IMR-90 (cell line): ENCODE results near the gene LTBP1. TPM values are rescaled to one million over a fixed set of nuclear protein-coding genes. Genes with fewer than 3 reads are reported as not detected.
A peak's percentile ranks its signal among the peaks of the same experiment; 100 is the strongest.

Source experiments
- ATAC-seq: fragments of 200-7000 bp; cut with Tn5 transposase; 2 replicates; pipeline ENCODE4 v1.9.1; 2020; ENCODE audit warnings: low read depth, mild to moderate bottlenecking, moderate library complexity
- BruUV-seq: library from RNA; stranded (reverse); fragments of 400-500 nt; replicated peaks from 2 replicates; lab custom pipeline; 2021; lab: Mats Ljungman, UMichigan
- CTCF ChIA-PET: fragments of 300-600 bp; formaldehyde crosslinking; extraction: SDS; loops from one replicate; lab custom pipeline; 2021; ENCODE audit warnings: antibody characterized with exemption; lab: Yijun Ruan, JAX
- POLR2A ChIA-PET: fragments of 300-600 bp; sonication (Branson Sonifier 250); formaldehyde crosslinking; loops from one replicate; lab custom pipeline; 2022; ENCODE audit warnings: antibody characterized with exemption; ENCODE audit not compliant: unreplicated experiment; lab: Charles Lee
- DNase-seq: peaks from one replicate; pipeline ENCODE4 v3.0.0; 2013
- H2AFZ ChIP-seq: replicated peaks from 2 replicates; pipeline ENCODE3; 2013; ENCODE audit warnings: low read length, mild to moderate bottlenecking; ENCODE audit not compliant: poor library complexity
- H2AK5ac ChIP-seq: 2 replicates; pipeline ENCODE4 v1.6.1; 2013; ENCODE audit warnings: low read depth, low read length, inconsistent platforms
- H2AK9ac ChIP-seq: replicated peaks from 2 replicates; pipeline ENCODE3; 2013; ENCODE audit warnings: mild to moderate bottlenecking, low read depth, low read length, moderate library complexity; ENCODE audit not compliant: poor library complexity
- H2BK120ac ChIP-seq: 2 replicates; pipeline ENCODE4 v1.6.1; 2013; ENCODE audit warnings: low read depth, low read length, inconsistent platforms
- H2BK15ac ChIP-seq: 3 replicates; pipeline ENCODE4 v1.6.1; 2013; ENCODE audit warnings: low read depth, low read length, inconsistent platforms
- H2BK20ac ChIP-seq: 2 replicates; pipeline ENCODE4 v1.6.1; 2013; ENCODE audit warnings: low read depth, mild to moderate bottlenecking, inconsistent platforms, low read length, moderate library complexity
- H2BK5ac ChIP-seq: 2 replicates; pipeline ENCODE4 v1.6.1; 2013; ENCODE audit warnings: mild to moderate bottlenecking, low read depth, low read length, inconsistent platforms; ENCODE audit not compliant: poor library complexity, severe bottlenecking
- H3K14ac ChIP-seq: replicated peaks from 2 replicates; pipeline ENCODE4 v1.6.1; 2013; ENCODE audit warnings: low read depth, low read length, inconsistent platforms
- H3K18ac ChIP-seq: 2 replicates; pipeline ENCODE4 v1.6.1; 2013; ENCODE audit warnings: low read depth, low read length, control low read depth
- H3K23ac ChIP-seq: 2 replicates; pipeline ENCODE4 v1.6.1; 2013; ENCODE audit warnings: low read depth, low read length, inconsistent platforms
- H3K27ac ChIP-seq: 2 replicates; pipeline ENCODE4 v1.5.1; 2013; ENCODE audit warnings: mild to moderate bottlenecking, control low read depth, low read length; ENCODE audit not compliant: insufficient read depth
- H3K27me3 ChIP-seq: 2 replicates; pipeline ENCODE4 v1.6.1; 2013; ENCODE audit warnings: low read length; ENCODE audit not compliant: control insufficient read depth, insufficient read depth
- H3K36me3 ChIP-seq: 2 replicates; pipeline ENCODE4 v1.6.1; 2013; ENCODE audit warnings: low read length, mixed read lengths; ENCODE audit not compliant: control insufficient read depth, insufficient read depth
- H3K4ac ChIP-seq: 2 replicates; pipeline ENCODE4 v1.6.1; 2013; ENCODE audit warnings: low read depth, low read length, inconsistent platforms
- H3K4me1 ChIP-seq: 2 replicates; pipeline ENCODE4 v1.6.1; 2013; ENCODE audit warnings: low read length, mixed read lengths; ENCODE audit not compliant: control insufficient read depth, insufficient read depth
- H3K4me2 ChIP-seq: 2 replicates; pipeline ENCODE4 v1.6.1; 2013; ENCODE audit warnings: low read depth, mild to moderate bottlenecking, control low read depth, low read length, moderate library complexity
- H3K4me3 ChIP-seq: 2 replicates; pipeline ENCODE4 v1.5.1; 2013; ENCODE audit warnings: low read depth, mild to moderate bottlenecking, control low read depth, low read length, moderate library complexity; ENCODE audit not compliant: insufficient read depth
- H3K56ac ChIP-seq: 2 replicates; pipeline ENCODE4 v1.6.1; 2013; ENCODE audit warnings: low read length, inconsistent platforms; ENCODE audit not compliant: insufficient read depth; ENCODE audit errors: extremely low read depth
- H3K79me1 ChIP-seq, 2 experiments: 2 replicates each; pipeline ENCODE4 v1.6.1; 2013; ENCODE audit warnings: low read length in 2 of 2, inconsistent platforms in 1 of 2, low read depth in 1 of 2
- H3K9ac ChIP-seq: 2 replicates; pipeline ENCODE4 v1.6.1; 2013; ENCODE audit warnings: low read depth, low read length, control low read depth
- H3K9me1 ChIP-seq: 2 replicates; pipeline ENCODE4 v1.6.1; 2013; ENCODE audit warnings: low read length, inconsistent platforms; ENCODE audit not compliant: insufficient read depth
- H3K9me3 ChIP-seq: 2 replicates; pipeline ENCODE4 v1.6.1; 2013; ENCODE audit warnings: low read length; ENCODE audit not compliant: control insufficient read depth, insufficient read depth
- H4K20me1 ChIP-seq: 2 replicates; pipeline ENCODE4 v1.6.1; 2013; ENCODE audit warnings: low read length, inconsistent platforms; ENCODE audit not compliant: insufficient read depth
- H4K5ac ChIP-seq: 2 replicates; pipeline ENCODE4 v1.6.1; 2013; ENCODE audit warnings: mild to moderate bottlenecking, low read depth, low read length, control low read depth
- H4K8ac ChIP-seq, 2 experiments: 2 replicates each; pipeline ENCODE4 v1.6.1; 2013; ENCODE audit warnings: low read depth in 2 of 2, low read length in 2 of 2, control low read depth in 1 of 2, inconsistent platforms in 1 of 2
- H4K91ac ChIP-seq: 2 replicates; pipeline ENCODE4 v1.6.1; 2013; ENCODE audit warnings: low read depth, low read length, inconsistent platforms; ENCODE audit not compliant: insufficient read depth
- BHLHE40 ChIP-seq: fragments of 150-350 bp; IDR thresholded peaks from 2 replicates; pipeline ENCODE4 v1.6.1; 2016; ENCODE audit warnings: mild to moderate bottlenecking, low read depth, low read length
- CEBPB ChIP-seq: IDR thresholded peaks from 2 replicates; pipeline ENCODE4 v1.6.1; 2012; ENCODE audit warnings: low read depth, low read length, improper control_type of control experiment
- CHD1 ChIP-seq: IDR thresholded peaks from 2 replicates; pipeline ENCODE4 v1.6.1; 2012; ENCODE audit warnings: low read depth, low read length, improper control_type of control experiment
- CTCF ChIP-seq: conservative IDR thresholded peaks from 2 replicates; pipeline ENCODE4 v1.5.1; 2012; ENCODE audit warnings: mild to moderate bottlenecking, low read depth, low read length, improper control_type of control experiment
- FOS ChIP-seq: fragments of 150-350 bp; IDR thresholded peaks from 2 replicates; pipeline ENCODE4 v1.6.1; 2016; ENCODE audit warnings: low read depth, low read length
- MAFK ChIP-seq: IDR thresholded peaks from 2 replicates; pipeline ENCODE4 v1.6.1; 2012; ENCODE audit warnings: low read depth, low read length, improper control_type of control experiment
- MAZ ChIP-seq: IDR thresholded peaks from 2 replicates; pipeline ENCODE4 v1.6.1; 2012; ENCODE audit warnings: low read depth, mild to moderate bottlenecking, low read length, improper control_type of control experiment, moderate library complexity, borderline replicate concordance
- NFE2L2 ChIP-seq: fragments of 150-350 bp; IDR thresholded peaks from 2 replicates; pipeline ENCODE4 v1.6.1; 2016; ENCODE audit warnings: low read depth, mild to moderate bottlenecking, low read length
- POLR2A ChIP-seq: IDR thresholded peaks from 2 replicates; pipeline ENCODE4 v1.6.1; 2012; ENCODE audit warnings: mild to moderate bottlenecking, low read depth, low read length
- RAD21 ChIP-seq: IDR thresholded peaks from 2 replicates; pipeline ENCODE4 v1.6.1; 2012; ENCODE audit warnings: low read length, improper control_type of control experiment
- RFX5 ChIP-seq: IDR thresholded peaks from 2 replicates; pipeline ENCODE4 v1.8.0; 2012; ENCODE audit warnings: low read depth, mild to moderate bottlenecking, low read length, moderate library complexity
- SMC3 ChIP-seq: fragments of 150-350 bp; IDR thresholded peaks from 2 replicates; pipeline ENCODE4 v1.6.1; 2016; ENCODE audit warnings: low read depth, mild to moderate bottlenecking, antibody characterized with exemption, low read length, moderate library complexity
- USF2 ChIP-seq: fragments of 150-350 bp; IDR thresholded peaks from 2 replicates; pipeline ENCODE4 v1.6.1; 2017; ENCODE audit warnings: mild to moderate bottlenecking, antibody characterized with exemption, low read length, low read depth
- WGBS, 2 experiments: methylation state at CpG; one replicate each; pipeline versions ENCODE4 v1.1.5 to v1.1.7; 2013; ENCODE audit warnings: missing lambda C conversion rate in 2 of 2; ENCODE audit not compliant: insufficient read length in 1 of 2; ENCODE audit errors: extremely low coverage in 2 of 2; 5-methylcytosine and 5-hydroxymethylcytosine counted together
- dilution Hi-C: fragments of 300-500 bp; cut with HindIII; formaldehyde crosslinking; loops from one replicate; pipeline ENCODE4 v1.14.3; 2018; ENCODE audit warnings: low sequenced_read_pairs; ENCODE audit not compliant: unreplicated experiment
- in situ Hi-C: fragments of 300-500 bp; cut with MboI; formaldehyde crosslinking; loops from 3 replicates; pipeline ENCODE4 v1.14.3; 2019; ENCODE audit warnings: low sequenced_read_pairs, inconsistent platforms, mixed read lengths
- intact Hi-C: fragments of 100-400 bp; cut with micrococcal nuclease; formaldehyde crosslinking; loops from 2 replicates; pipeline ENCODE4 v1.10.0; 2022
- polyA plus RNA-seq, 3 experiments: library from polyadenylated mRNA; depleted of rRNA; stranded (reverse); fragments of >200 nt; gene quantifications; 2 replicates each; pipeline ENCODE4 v1.2.3, GENCODE V29; 2012; ENCODE audit warnings: low replicate concordance in 1 of 3
- total RNA-seq: library from RNA; depleted of rRNA; stranded (reverse); fragments of >200 nt; gene quantifications from 2 replicates; pipeline ENCODE4 v1.2.3, GENCODE V29; 2012
- TF ChIP-seq, protein P1 (sequence below): fragments of 150-350 bp; IDR thresholded peaks from 2 replicates; pipeline ENCODE4 v1.6.1; 2016; ENCODE audit warnings: low read depth, mild to moderate bottlenecking, low read length, moderate library complexity, borderline replicate concordance

The LTBP1 gene
- total and polyA plus RNA-seq, 2 of the 4 experiments (the other 2 are of a cell fraction): 235 to 326 TPM

DNA sequence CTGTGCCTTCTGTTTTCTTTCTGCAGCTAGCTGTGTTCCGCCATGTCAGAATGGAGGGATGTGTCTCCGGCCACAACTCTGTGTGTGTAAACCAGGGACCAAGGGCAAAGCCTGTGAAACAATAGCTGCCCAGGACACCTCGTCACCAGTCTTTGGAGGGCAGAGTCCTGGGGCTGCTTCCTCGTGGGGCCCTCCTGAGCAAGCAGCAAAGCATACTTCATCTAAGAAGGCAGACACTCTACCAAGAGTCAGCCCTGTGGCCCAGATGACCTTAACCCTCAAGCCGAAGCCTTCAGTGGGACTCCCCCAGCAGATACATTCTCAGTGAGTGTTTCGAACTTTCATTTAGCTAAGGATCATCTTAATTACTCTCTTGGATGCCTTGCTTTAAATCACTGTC lies 74.1 kb downstream of the LTBP1 start:
- Histone ChIP-seq H3K4me2 (no peak overlapping the region), H3K9ac (peak overlapping the region; percentile 3; the same call in 1 of the 2 replicates)

More for the DNA sequence above, 74.1 kb downstream of the LTBP1 start:
- Histone ChIP-seq H2AK9ac (no peak overlapping the region), H3K27ac (peak overlapping the region; percentile 42), H3K4me1 (peaks cover 18% of the 10 kb centered on the region), H3K23ac (peak overlapping the region; percentile 70), H3K36me3 (peaks cover 3% of the 10 kb centered on the region; the same call in 1 of the 2 replicates), H4K91ac (peak overlapping the region; percentile 90), H4K5ac (peak overlapping the region; percentile 33), H3K79me1 (peaks cover 22 to 56% of the 10 kb centered on the region in 2 experiments), H3K4ac (peak overlapping the region; percentile 68), H3K9me3 (0 out of 2 replicates have a peak, but pooled peaks cover 3% of the 10 kb centered on the region), H3K9me1 (peaks cover 23% of the 10 kb centered on the region), H2AFZ (no peak overlapping the region), H4K20me1 (no peaks in the 10 kb centered on the region), H2BK120ac (peak overlapping the region; percentile 65), H3K56ac (peak overlapping the region; percentile 14), H3K27me3 (no peaks in the 10 kb centered on the region), H2BK5ac (peak overlapping the region; percentile 91), H3K14ac (peak overlapping the region; percentile 62), H3K18ac (peak overlapping the region; percentile 71), H2AK5ac (peak overlapping the region; percentile 97), H2BK15ac (peak overlapping the region; percentile 67; the same call in 2 of the 3 replicates), H4K8ac (peak overlapping the region; percentile 56 to 63), H3K4me3 (no peak overlapping the region), H2BK20ac (peak overlapping the region; percentile 68)
- BruUV-seq: no TSS peak
- TF ChIP-seq MAFK (no peak), MAZ (no peak), CHD1 (no peak), NFE2L2 (no peak), USF2 (no peak), FOS (no peak), SMC3 (no peak), RAD21 (no peak), BHLHE40 (no peak), RFX5 (no peak), CEBPB (no peak), POLR2A (no peak), CTCF (no peak)
- TF ChIP-seq, protein P1, sequence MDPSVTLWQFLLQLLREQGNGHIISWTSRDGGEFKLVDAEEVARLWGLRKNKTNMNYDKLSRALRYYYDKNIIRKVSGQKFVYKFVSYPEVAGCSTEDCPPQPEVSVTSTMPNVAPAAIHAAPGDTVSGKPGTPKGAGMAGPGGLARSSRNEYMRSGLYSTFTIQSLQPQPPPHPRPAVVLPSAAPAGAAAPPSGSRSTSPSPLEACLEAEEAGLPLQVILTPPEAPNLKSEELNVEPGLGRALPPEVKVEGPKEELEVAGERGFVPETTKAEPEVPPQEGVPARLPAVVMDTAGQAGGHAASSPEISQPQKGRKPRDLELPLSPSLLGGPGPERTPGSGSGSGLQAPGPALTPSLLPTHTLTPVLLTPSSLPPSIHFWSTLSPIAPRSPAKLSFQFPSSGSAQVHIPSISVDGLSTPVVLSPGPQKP: no peak
- intact Hi-C loops (loop anchor here (5.0 kb wide), 2 partner anchors 74 to 111 kb away; partner anchors contain the start of gene LTBP1), in situ Hi-C loops (no loop called here), dilution Hi-C loops (no loop called here)
- DNase-seq: no peak
- ChIA-PET POLR2A (no interaction called here), CTCF (interaction anchor here (0.6 to 1.2 kb wide), 3 partner anchors 12 to 39 kb away, joined by 3 read pairs; no protein-coding TSS in a partner anchor)
- ATAC-seq: no peak
- 72% methylated on average over 2 of the region's 6 CpGs; no CpG with 5 or more reads in 1 of the 2 experiments for WGBS, 2 experiments
